HUES64 (cell line): Measurements from ENCODE around the gene KIF12.

Experiments used
- H3K27ac ChIP-seq: 2 replicates; pipeline ENCODE4 v1.7.0; 2013; ENCODE audit warnings: low read depth, low read length, inconsistent platforms
- H3K27me3 ChIP-seq: 2 replicates; pipeline ENCODE4 v1.6.1; 2013; ENCODE audit warnings: mild to moderate bottlenecking, low read length; ENCODE audit not compliant: insufficient read depth
- H3K36me3 ChIP-seq: 2 replicates; pipeline ENCODE4 v1.6.1; 2013; ENCODE audit warnings: mild to moderate bottlenecking, low read length; ENCODE audit not compliant: insufficient read depth
- H3K4me1 ChIP-seq: 2 replicates; pipeline ENCODE4 v1.6.1; 2013; ENCODE audit warnings: mild to moderate bottlenecking, low read length, moderate library complexity; ENCODE audit not compliant: insufficient read depth
- H3K4me3 ChIP-seq: 2 replicates; pipeline ENCODE4 v1.5.1; 2013; ENCODE audit warnings: mild to moderate bottlenecking, low read length, moderate library complexity
- H3K9ac ChIP-seq: 2 replicates; pipeline ENCODE4 v1.6.1; 2013; ENCODE audit warnings: mild to moderate bottlenecking, low read depth, low read length
- H3K9me3 ChIP-seq: 2 replicates; pipeline ENCODE4 v1.6.1; 2013; ENCODE audit warnings: low read depth, low read length; ENCODE audit not compliant: insufficient read depth
- WGBS: fragments of 150-250, 120-280 bp; methylation state at CpG from one replicate; pipeline ENCODE4 v1.1.7; 2013; ENCODE audit warnings: missing lambda C conversion rate; 5-methylcytosine and 5-hydroxymethylcytosine counted together

The KIF12 gene

DNA sequence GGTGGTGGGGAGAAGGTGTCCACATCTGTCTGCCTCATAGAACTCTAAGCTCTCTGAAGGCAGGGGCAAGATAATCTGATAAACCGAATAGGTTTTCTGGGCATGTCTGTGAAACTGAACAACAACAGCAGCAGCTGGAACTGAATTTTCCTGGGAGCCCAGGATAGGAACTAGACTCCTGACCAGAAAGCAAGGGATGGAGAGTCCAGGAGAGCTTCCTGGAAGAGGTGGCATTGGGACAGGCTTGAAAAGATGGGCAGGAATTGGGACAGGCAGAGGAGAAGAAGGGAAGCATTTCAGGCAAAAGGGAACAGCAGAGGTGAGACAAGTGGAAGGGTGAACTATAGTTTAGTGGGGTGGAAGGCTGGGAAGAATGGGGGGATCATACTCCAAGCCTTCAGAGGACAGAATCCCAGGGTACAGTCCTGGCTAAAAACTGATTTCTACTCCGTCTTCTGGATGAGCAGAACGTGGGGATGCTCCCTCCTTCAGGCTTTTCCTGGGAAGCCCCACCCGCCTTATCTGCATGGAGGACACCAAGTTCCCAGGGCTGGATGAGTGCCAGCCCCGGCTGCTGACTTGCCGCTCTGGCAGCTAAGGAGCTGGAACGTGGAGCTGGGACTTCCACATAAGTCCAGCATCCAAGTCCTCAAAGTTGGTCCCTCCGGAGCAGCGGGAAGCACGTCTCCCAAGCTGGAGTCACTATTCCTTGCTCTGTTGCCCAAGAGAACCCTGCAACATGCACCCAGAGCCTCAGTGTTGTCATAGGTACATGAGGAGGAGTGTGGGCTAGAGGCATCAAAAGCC is 13.9 kb upstream of the KIF12 start:
- no peaks in the 10 kb centered on the region for H3K9me3 ChIP-seq
- WGBS = 79% methylated on average over 10 of the region's 10 CpGs
- H3K27me3 ChIP-seq = peaks cover 6% of the 10 kb centered on the region; the same call in 1 of the 2 replicates
- H3K36me3 ChIP-seq = no peaks in the 10 kb centered on the region
- no peak overlapping the region for H3K4me3 ChIP-seq
- H3K27ac ChIP-seq = no peak overlapping the region
- H3K9ac ChIP-seq = no peak overlapping the region
- peaks cover 11% of the 10 kb centered on the region for H3K4me1 ChIP-seq

DNA sequence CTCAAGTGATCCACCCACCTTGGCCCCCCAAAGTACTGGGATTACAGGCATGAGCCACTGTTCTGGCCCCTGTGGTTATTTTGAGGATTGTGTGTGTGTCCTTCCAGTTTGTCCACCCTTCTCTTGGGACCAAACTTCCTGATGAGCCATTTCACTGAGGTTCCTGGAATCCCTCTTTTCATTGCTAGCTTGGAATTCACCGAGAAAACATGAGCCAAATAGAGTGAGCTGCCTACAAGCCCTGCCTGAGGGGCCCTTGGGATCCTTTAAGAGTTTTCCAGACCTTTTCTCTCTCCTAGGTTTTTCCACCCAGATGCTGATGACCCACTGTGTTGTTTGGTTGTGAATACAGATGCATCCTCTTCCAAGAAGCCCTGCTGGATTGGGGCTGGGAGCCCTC is 13.2 kb upstream of the KIF12 start:
- Histone ChIP-seq H3K4me3 (no peak overlapping the region), H3K9ac (no peak overlapping the region), H3K36me3 (no peaks in the 10 kb centered on the region), H3K27me3 (peaks cover 6% of the 10 kb centered on the region; the same call in 1 of the 2 replicates), H3K9me3 (no peaks in the 10 kb centered on the region), H3K27ac (no peak overlapping the region), H3K4me1 (peaks cover 11% of the 10 kb centered on the region)
- 98% methylated on average over 1 of the region's 1 CpG for WGBS

DNA sequence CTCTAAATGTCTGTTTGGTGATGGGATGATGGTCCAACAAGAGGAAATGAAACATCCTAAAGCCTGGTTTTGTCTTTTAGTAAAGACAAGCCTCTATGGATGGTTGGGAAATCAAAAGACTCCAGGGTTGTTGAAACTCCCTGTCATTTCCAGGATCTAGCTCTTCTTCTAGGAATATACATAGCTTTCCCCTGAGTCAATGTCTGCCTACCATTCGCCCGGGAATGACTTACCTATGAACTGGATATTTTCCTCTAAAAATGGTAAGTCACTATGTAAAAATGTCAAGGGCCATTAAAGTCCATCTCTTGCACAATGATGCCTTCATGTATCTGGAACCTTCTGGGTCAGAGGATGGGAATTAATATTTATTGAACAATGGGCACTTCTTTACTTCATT is 11.1 kb upstream of the KIF12 start:
- Histone ChIP-seq H3K9ac (no peak overlapping the region), H3K9me3 (no peaks in the 10 kb centered on the region), H3K36me3 (no peaks in the 10 kb centered on the region), H3K4me3 (no peak overlapping the region), H3K27ac (no peak overlapping the region), H3K4me1 (peaks cover 11% of the 10 kb centered on the region), H3K27me3 (peaks cover 13% of the 10 kb centered on the region)
- 100% methylated on average over 2 of the region's 2 CpGs for WGBS

DNA sequence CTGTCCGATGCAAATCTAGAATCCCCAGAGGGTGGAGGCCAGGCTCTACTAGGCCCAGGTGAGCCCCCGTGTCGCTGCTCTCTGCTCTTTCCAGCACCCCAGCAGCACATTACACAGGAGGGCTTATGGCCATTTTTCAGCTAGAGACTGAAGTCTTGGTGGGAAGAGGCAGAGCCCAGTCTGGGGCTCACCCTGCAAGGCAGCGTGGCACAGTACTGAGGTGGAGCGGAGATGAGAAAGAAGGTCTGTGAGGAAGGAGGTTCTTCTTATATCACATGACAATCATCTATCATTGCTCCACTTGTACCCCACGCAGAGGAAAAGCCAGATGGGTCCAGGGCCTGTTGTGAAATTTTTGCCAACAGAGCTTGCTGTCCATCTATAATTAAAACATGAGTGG is 10.0 kb upstream of the KIF12 start:
- Histone ChIP-seq H3K4me3 (no peak overlapping the region), H3K27ac (no peak overlapping the region), H3K27me3 (peaks cover 22% of the 10 kb centered on the region), H3K36me3 (no peaks in the 10 kb centered on the region), H3K4me1 (peaks cover 11% of the 10 kb centered on the region), H3K9me3 (no peaks in the 10 kb centered on the region), H3K9ac (no peak overlapping the region)
- 88% methylated on average over 5 of the region's 6 CpGs for WGBS

DNA sequence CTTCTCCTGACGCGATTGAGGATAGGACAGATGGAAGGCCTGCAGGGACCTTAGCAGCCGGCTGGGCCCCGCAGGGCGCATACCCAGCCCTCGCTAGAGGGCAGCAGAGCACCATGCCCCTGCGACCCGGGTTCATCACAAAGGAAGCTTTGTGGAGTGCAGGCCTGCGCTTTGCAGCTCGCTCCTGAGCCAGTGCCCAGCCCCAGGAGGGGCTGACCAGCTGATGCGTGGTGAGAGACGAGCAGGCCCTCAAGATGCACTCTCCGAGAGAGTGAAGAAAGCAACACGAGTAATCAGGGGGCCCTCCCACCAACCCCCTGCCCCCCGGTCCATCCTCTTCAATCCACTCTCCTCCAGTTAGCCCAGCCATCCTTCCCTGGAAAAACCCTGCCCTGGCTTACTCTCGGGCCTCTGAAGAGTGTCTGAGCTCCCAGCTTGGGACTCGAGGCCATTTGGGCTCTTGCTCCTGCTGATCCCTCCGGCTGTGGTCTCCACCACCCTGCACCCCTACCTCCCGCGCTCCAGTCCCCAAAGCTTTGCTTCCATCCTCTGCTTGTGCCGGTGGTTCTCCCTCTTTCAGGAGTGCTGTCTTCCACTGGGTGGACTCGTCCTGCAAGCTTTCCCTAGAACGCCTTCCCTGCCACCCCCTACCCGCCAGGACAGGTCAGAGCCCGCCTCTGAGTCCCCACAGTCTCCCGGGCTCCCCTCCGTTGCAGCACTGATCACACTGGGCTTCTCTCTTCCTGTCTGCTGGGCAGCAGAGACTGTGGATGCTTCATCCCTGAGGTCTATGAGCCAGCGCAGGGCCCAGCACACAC is 9.1 kb upstream of the KIF12 start:
- 40% methylated on average over 28 of the region's 28 CpGs for WGBS
- H3K27me3 ChIP-seq = peaks cover 22% of the 10 kb centered on the region
- no peak overlapping the region for H3K9ac ChIP-seq
- H3K36me3 ChIP-seq = no peaks in the 10 kb centered on the region
- H3K27ac ChIP-seq = no peak overlapping the region
- no peak overlapping the region for H3K4me3 ChIP-seq
- H3K9me3 ChIP-seq = no peaks in the 10 kb centered on the region
- H3K4me1 ChIP-seq = peaks cover 11% of the 10 kb centered on the region

DNA sequence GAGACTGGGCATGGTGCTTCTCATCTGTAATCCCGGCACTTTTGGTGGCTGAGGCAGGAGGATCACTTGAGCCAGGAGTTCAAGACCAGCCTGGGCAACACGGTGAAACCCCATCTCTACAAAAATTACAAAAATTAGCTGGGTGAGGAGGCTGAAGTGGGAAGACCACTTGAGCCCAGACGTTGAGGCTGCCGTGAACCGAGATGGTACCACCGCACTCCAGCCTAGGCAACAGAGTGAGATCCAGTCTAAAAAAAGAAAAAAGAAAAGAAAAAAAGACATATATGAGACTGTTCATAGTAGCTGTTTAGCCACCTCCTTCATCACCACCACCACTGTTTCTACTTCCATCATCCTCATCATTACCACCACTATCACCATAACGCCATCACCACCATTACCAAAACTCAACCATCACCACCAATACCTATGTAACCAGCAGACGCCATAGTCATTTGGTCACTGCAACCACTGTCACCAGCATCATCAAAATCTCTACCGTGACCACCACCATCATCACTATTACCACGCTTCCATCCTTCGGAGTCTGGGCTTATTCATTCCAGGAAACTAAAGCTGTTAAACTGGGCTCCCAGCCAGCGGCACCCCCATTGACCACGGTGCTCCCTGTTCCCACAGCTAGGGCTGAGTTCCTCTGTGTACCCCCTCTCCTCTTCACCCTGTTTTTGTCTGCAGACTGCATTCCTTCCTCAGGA is 8.4 kb upstream of the KIF12 start:
- Histone ChIP-seq H3K9me3 (peaks cover 3% of the 10 kb centered on the region; the same call in 1 of the 2 replicates), H3K4me3 (no peak overlapping the region), H3K36me3 (no peaks in the 10 kb centered on the region), H3K4me1 (peaks cover 11% of the 10 kb centered on the region), H3K27me3 (peaks cover 18% of the 10 kb centered on the region), H3K27ac (no peak overlapping the region), H3K9ac (no peak overlapping the region)
- 87% methylated on average over 13 of the region's 13 CpGs for WGBS

DNA sequence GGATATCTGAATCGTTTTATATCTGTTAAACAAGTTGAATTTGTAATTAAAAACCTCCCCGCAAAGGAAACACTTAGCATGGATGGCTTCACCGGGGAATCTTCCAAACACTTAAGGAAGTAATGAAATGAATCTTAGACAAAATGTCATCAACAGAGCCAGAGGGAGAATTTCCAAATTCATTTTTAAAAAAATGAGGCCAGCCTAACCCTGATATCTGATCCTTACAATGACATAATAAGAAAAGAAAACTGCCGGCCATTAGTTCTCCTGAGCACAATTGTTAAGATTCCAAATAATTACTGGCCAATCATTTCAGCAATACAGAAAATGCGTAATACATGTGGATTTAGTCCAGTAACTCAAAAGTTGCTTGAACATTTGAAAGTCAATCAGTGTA is 6.1 kb upstream of the KIF12 start:
- Histone ChIP-seq H3K4me1 (peaks cover 11% of the 10 kb centered on the region), H3K36me3 (no peaks in the 10 kb centered on the region), H3K27me3 (peaks cover 25% of the 10 kb centered on the region), H3K27ac (no peak overlapping the region), H3K9ac (no peak overlapping the region), H3K9me3 (peaks cover 4% of the 10 kb centered on the region; the same call in 1 of the 2 replicates), H3K4me3 (no peak overlapping the region)
- 93% methylated on average over 4 of the region's 5 CpGs for WGBS

DNA sequence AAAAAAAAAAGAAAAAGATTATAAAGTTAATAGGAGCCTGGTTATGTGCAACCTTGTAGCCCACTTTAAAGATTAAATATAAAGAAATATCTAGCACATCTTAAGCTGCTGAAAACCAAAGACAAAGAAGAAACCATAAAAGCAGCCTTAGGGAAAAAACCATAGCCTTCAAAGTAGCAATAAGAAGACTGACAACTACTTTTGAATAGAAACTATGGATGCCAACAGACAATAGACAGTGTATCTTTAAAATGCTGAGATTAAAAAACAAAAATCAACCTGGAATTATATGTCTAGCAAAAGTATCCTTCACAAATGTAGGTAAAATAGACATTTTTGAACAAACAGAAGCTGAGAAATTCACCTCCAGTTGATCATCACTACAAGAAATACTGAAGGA is 3.4 kb upstream of the KIF12 start:
- peaks cover 47% of the 10 kb centered on the region for H3K27me3 ChIP-seq
- peaks cover 4% of the 10 kb centered on the region; the same call in 1 of the 2 replicates for H3K9me3 ChIP-seq
- H3K4me1 ChIP-seq = peaks cover 13% of the 10 kb centered on the region; the same call in 1 of the 2 replicates
- H3K4me3 ChIP-seq = no peak overlapping the region
- H3K36me3 ChIP-seq = no peaks in the 10 kb centered on the region
- no peak overlapping the region for H3K9ac ChIP-seq
- no peak overlapping the region for H3K27ac ChIP-seq

DNA sequence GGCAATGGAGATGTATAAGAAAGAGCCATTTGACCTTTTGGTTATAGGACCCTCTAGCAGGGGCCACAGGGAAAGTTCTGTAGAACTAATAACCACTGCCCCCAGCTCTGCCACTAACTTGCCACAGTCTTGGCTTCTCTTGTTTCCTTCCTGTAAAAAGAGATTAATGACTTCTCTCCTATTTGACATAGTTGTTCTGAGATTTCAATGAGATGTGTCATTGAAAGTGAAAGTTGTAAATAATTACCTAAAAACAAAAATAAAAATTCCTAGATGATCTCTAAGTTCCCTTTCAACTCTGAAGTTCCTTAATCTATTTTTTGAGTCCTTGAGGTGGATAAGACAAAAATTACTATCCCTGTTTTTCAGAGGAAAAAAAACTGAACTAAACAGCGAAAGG is 1.4 kb upstream of the KIF12 start:
- peaks cover 4% of the 10 kb centered on the region; the same call in 1 of the 2 replicates for H3K9me3 ChIP-seq
- no peak overlapping the region for H3K9ac ChIP-seq
- no peak overlapping the region for H3K4me3 ChIP-seq
- peaks cover 13% of the 10 kb centered on the region; the same call in 1 of the 2 replicates for H3K4me1 ChIP-seq
- H3K27me3 ChIP-seq = peaks cover 61% of the 10 kb centered on the region
- no peaks in the 10 kb centered on the region for H3K36me3 ChIP-seq
- 96% methylated on average over 1 of the region's 1 CpG for WGBS
- no peak overlapping the region for H3K27ac ChIP-seq

DNA sequence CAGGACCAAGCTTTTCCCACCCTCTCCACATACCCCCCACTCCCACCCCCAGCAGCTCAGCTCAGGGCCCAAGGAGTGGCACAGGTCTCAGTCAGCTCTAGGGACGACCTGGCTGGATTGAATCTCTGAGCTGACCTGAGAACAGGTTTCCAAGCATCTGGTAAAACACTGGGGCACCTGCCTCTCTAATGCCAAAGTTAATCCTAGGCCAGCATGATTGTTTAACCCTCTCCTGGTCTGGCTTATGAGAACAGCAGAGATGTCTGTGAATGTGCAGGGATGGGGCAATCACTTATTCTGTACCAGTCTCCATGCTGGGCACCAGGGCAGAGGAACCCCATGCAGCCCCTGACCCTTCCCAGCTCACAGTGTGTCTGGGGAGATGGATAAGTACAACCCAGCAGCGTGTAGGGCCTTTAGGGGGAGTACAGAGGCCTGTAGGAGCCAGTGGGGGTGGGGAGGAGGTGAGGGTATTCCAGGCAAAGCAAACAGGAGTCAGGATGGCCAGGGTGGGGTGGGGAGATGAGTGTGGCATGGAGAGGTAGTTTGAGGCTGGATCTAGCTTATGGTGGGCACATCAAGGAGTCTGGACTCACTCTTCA is 678 bp upstream of the KIF12 start:
- Histone ChIP-seq H3K27ac (no peak overlapping the region), H3K9me3 (peaks cover 4% of the 10 kb centered on the region; the same call in 1 of the 2 replicates), H3K27me3 (peaks cover 53% of the 10 kb centered on the region), H3K9ac (no peak overlapping the region), H3K4me3 (no peak overlapping the region; the same call in 1 of the 2 replicates), H3K4me1 (peaks cover 13% of the 10 kb centered on the region; the same call in 1 of the 2 replicates), H3K36me3 (no peaks in the 10 kb centered on the region)
- 44% methylated on average over 2 of the region's 2 CpGs for WGBS
